SU-DHL-6 (cell line): Measurements from ENCODE around the gene SLC23A2.

Source experiments
- H2AFZ ChIP-seq: fragments of 200-600 bp; sonication (generic); 2 replicates; pipeline ENCODE4 v1.6.1; 2014; ENCODE audit warnings: low read depth, mild to moderate bottlenecking, moderate library complexity, mixed read lengths, antibody characterized with exemption, low read length; ENCODE audit not compliant: severe bottlenecking
- H3F3A ChIP-seq: fragments of 200-600 bp; shearing (Covaris generic); 2 replicates; pipeline ENCODE4 v1.6.0; 2016; ENCODE audit warnings: antibody characterized with exemption, mild to moderate bottlenecking; ENCODE audit not compliant: insufficient read depth
- H3K27ac ChIP-seq: fragments of 200-600 bp; sonication (generic); 2 replicates; pipeline ENCODE4 v1.5.1; 2016; ENCODE audit warnings: low read depth, mild to moderate bottlenecking, low read length, moderate library complexity, mixed read lengths
- H3K27me3 ChIP-seq: fragments of 200-600 bp; sonication (generic), shearing (Covaris generic); 2 replicates; pipeline ENCODE4 v1.6.0; 2014; ENCODE audit warnings: mild to moderate bottlenecking, low read length
- H3K36me3 ChIP-seq: fragments of 200-600 bp; sonication (generic); 2 replicates; pipeline ENCODE4 v1.6.1; 2014; ENCODE audit warnings: mild to moderate bottlenecking, low read length, mixed read lengths
- H3K4me2 ChIP-seq: fragments of 300-600, 200-600 bp; shearing (Covaris generic), sonication (generic); 2 replicates; pipeline ENCODE4 v1.6.0; 2014; ENCODE audit warnings: low read length, low read depth, mild to moderate bottlenecking; ENCODE audit not compliant: poor library complexity, severe bottlenecking
- H3K4me3 ChIP-seq: fragments of 200-600 bp; sonication (generic); 2 replicates; pipeline ENCODE4 v1.5.1; 2014; ENCODE audit warnings: antibody characterized with exemption, low read length, mild to moderate bottlenecking, mixed read lengths; ENCODE audit not compliant: insufficient read depth, poor library complexity, severe bottlenecking
- H3K79me2 ChIP-seq: fragments of 200-600 bp; sonication (generic); 2 replicates; pipeline ENCODE4 v1.6.1; 2014; ENCODE audit warnings: mild to moderate bottlenecking, low read length, moderate library complexity; ENCODE audit not compliant: insufficient read depth
- H3K9ac ChIP-seq: fragments of 200-600 bp; sonication (generic); 2 replicates; pipeline ENCODE4 v1.7.0; 2014; ENCODE audit warnings: mild to moderate bottlenecking, low read length
- H3K9me2 ChIP-seq: fragments of 200-600 bp; sonication (generic); replicated peaks from 2 replicates; pipeline ENCODE4 v1.6.1; 2014; ENCODE audit warnings: low read length; ENCODE audit not compliant: insufficient read depth
- H3K9me3 ChIP-seq: fragments of 200-600 bp; sonication (generic); 2 replicates; pipeline ENCODE4 v1.6.1; 2014; ENCODE audit warnings: low read length, mixed read lengths; ENCODE audit not compliant: insufficient read depth
- H4K20me1 ChIP-seq: fragments of 200-600 bp; sonication (generic); 2 replicates; pipeline ENCODE4 v1.6.1; 2014; ENCODE audit warnings: low read depth, mild to moderate bottlenecking, antibody characterized with exemption, low read length, moderate library complexity, mixed read lengths
- CTCF ChIP-seq: fragments of 200-600 bp; sonication (generic); IDR thresholded peaks from one replicate; pipeline ENCODE4 v1.5.1; 2017; ENCODE audit warnings: antibody characterized with exemption, mild to moderate bottlenecking, low read length, moderate library complexity; ENCODE audit not compliant: insufficient read depth, poor library complexity, severe bottlenecking
- EZH2phosphoT487 ChIP-seq: fragments of 200-600 bp; sonication (generic), shearing (Covaris generic); conservative IDR thresholded peaks from 2 replicates; pipeline ENCODE4 v1.6.1; 2018; ENCODE audit warnings: mild to moderate bottlenecking, antibody characterized with exemption, low read length, moderate library complexity, mixed read lengths

The SLC23A2 gene

GRCh38 chr20:4805663-4806449, 195.5 kb downstream of the SLC23A2 start:
- Histone ChIP-seq H3K27me3 (no peaks in the 10 kb centered on the region), H3K27ac (no peak overlapping the region), H3K4me3 (no peak overlapping the region), H2AFZ (no peak overlapping the region), H4K20me1 (no peaks in the 10 kb centered on the region), H3K4me2 (no peak overlapping the region), H3K9me3 (no peaks in the 10 kb centered on the region), H3K36me3 (peaks cover 3% of the 10 kb centered on the region; the same call in 1 of the 2 replicates), H3F3A (peaks cover 9% of the 10 kb centered on the region; the same call in 1 of the 2 replicates), H3K9ac (no peak overlapping the region), H3K9me2 (no peaks in the 10 kb centered on the region), H3K79me2 (peaks cover 30% of the 10 kb centered on the region)
- TF ChIP-seq EZH2phosphoT487: no peak
- no peak for TF ChIP-seq CTCF

- Histone ChIP-seq H3K9ac (no peak overlapping the region), H3K4me3 (no peak overlapping the region), H3K9me2 (no peaks in the 10 kb centered on the region), H2AFZ (no peak overlapping the region), H4K20me1 (no peaks in the 10 kb centered on the region), H3K36me3 (peaks cover 9% of the 10 kb centered on the region; the same call in 1 of the 2 replicates), H3K27me3 (no peaks in the 10 kb centered on the region), H3K27ac (no peak overlapping the region), H3K4me2 (no peak overlapping the region), H3F3A (0 out of 2 replicates have a peak, but pooled peaks cover 9% of the 10 kb centered on the region), H3K9me3 (no peaks in the 10 kb centered on the region), H3K79me2 (peaks cover 8% of the 10 kb centered on the region)
- TF ChIP-seq CTCF (no peak), EZH2phosphoT487 (no peak)
Observed at GRCh38 chr20:4802527-4802926, 198.8 kb downstream of the SLC23A2 start.
